IPS DF 6.9 (cell line): ENCODE data around the gene FGF11.

Experiments used
- DNase-seq: peaks from one replicate; pipeline ENCODE4 v3.0.0-alpha.2; 2013; ENCODE audit warnings: low read depth, low spot score
- H3K27ac ChIP-seq: one replicate; pipeline ENCODE4 v1.5.1; 2013; ENCODE audit warnings: low read length, control low read depth
- H3K27me3 ChIP-seq: 2 replicates; pipeline ENCODE4 v1.6.1; 2013; ENCODE audit warnings: mild to moderate bottlenecking, low read length; ENCODE audit not compliant: control insufficient read depth, insufficient read depth
- H3K36me3 ChIP-seq: 2 replicates; pipeline ENCODE4 v1.6.1; 2013; ENCODE audit warnings: low read length; ENCODE audit not compliant: control insufficient read depth, insufficient read depth
- H3K4me1 ChIP-seq: 2 replicates; pipeline ENCODE4 v1.6.1; 2013; ENCODE audit warnings: low read length; ENCODE audit not compliant: control insufficient read depth, insufficient read depth
- H3K4me3 ChIP-seq: 2 replicates; pipeline ENCODE4 v1.5.1; 2013; ENCODE audit warnings: mild to moderate bottlenecking, low read length
- H3K9me3 ChIP-seq: 2 replicates; pipeline ENCODE4 v1.6.1; 2013; ENCODE audit warnings: low read length, inconsistent platforms; ENCODE audit not compliant: control insufficient read depth, insufficient read depth
- WGBS: extraction: QIAGEN DNeasy Blood & Tissue Kit; methylation state at CpG from one replicate; pipeline ENCODE4 v1.1.7; 2013; ENCODE audit warnings: mixed read lengths, missing lambda C conversion rate; ENCODE audit not compliant: insufficient read length, insufficient coverage; 5-methylcytosine and 5-hydroxymethylcytosine counted together

FGF11 gene

DNA sequence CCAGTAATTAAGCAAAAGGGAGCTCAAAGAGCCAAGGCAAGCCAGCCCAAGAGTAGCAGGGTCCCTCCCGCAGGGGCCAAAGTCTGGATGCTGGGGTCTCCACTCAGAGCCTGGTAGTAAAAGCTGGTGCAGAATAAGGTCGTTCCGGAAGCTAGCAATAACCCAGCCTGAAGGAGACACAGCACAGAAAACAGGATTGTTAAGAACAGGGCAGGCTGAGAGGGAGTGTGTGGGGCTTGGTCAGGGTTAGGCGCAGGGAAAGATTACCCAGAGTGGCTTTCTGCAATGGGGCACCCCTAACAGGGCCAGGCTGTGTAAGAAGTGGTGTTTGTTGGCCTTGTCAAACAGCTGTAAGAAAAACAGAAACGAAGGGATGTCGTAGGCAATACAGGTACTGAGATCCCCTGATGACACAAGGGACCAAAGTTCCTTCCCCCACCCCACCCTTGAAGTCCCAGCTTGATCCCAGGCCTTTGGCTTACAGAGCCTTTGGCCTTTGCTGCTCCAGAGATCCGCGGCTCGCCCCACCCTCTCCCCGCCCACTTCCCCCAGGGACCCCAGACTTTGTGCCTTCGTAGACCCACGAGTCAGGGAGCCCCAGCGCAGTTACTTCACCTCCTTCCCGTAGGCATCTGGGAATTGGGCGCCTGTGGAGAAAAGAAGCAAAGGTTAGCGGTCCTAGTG is 36.1 kb upstream of the FGF11 start:
- H3K36me3 ChIP-seq, result no peaks in the 10 kb centered on the region; the same call in 1 of the 2 replicates
- WGBS, result no CpG with 5 or more reads among the region's 16 CpGs
- peak overlapping the region; percentile 99; the same call in 1 of the 2 replicates for H3K4me3 ChIP-seq
- no peaks in the 10 kb centered on the region for H3K27me3 ChIP-seq
- H3K9me3 ChIP-seq, result no peaks in the 10 kb centered on the region
- H3K4me1 ChIP-seq, result peaks cover 2% of the 10 kb centered on the region; the same call in 1 of the 2 replicates
- DNase-seq, result no peak
- no peak overlapping the region for H3K27ac ChIP-seq

- Histone ChIP-seq H3K36me3 (peaks cover 2% of the 10 kb centered on the region), H3K27me3 (no peaks in the 10 kb centered on the region), H3K4me1 (peaks cover 2% of the 10 kb centered on the region), H3K9me3 (no peaks in the 10 kb centered on the region), H3K27ac (no peak overlapping the region), H3K4me3 (peak overlapping the region; percentile 99)
- no CpG with 5 or more reads among the region's 13 CpGs for WGBS
- no peak for DNase-seq
Measured at GRCh38 chr17:7403727-7403976, 35.7 kb upstream of the FGF11 start.

DNA sequence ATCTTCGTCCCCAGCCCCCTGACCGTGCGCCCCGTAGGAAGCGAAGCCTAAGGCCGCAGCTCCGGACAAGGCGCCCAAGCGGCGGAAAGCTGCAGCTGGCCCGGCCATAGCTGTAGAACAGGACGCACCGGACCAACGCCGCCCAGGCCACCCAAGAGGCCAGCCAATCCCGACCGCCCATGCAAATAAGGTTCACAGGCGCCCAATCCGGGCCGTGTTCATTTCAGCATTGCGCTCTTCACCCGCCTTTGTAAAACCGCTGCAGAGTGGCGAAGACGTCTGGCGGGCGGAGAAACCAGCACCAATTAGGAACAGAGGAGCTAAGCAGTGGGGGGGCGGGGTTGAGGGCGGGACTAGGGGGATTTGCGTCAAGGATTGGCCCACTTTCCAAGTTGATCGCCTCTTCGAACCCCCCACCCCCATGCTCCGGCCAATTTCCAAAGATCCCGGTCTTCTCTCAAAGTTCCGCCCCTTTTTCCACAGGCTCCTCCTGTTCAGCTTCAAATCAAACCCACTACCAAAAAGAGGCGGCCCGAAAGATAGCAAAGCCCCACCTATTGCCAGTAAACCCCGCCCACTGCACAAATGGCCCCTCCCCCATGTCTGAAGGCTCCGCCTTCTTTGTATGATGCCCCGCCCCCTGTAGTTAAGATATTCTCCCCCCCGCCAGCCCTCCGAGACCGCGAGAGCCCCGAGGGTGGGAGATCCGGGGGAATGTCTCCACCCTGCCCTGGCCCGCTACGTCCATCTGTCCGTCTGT is 35.2 kb upstream of the FGF11 start, which contains the start of gene TMEM256:
Gene TMEM256 (minus strand): TSS at position 121 of the 760 bp plus-strand sequence. CDS start 13 bp downstream, at position 108.
- Histone ChIP-seq H3K4me3 (peak within 1 kb of the TSS; percentile 99), H3K9me3 (no peaks in the 10 kb centered on the region), H3K27ac (no peak within 1 kb of the TSS), H3K27me3 (no peaks in the 10 kb centered on the region), H3K4me1 (peaks cover 2% of the 10 kb centered on the region), H3K36me3 (peaks cover 7% of the 10 kb centered on the region)
- peak; percentile 98 for DNase-seq
- WGBS, result no CpG with 5 or more reads among the region's 49 CpGs

DNA sequence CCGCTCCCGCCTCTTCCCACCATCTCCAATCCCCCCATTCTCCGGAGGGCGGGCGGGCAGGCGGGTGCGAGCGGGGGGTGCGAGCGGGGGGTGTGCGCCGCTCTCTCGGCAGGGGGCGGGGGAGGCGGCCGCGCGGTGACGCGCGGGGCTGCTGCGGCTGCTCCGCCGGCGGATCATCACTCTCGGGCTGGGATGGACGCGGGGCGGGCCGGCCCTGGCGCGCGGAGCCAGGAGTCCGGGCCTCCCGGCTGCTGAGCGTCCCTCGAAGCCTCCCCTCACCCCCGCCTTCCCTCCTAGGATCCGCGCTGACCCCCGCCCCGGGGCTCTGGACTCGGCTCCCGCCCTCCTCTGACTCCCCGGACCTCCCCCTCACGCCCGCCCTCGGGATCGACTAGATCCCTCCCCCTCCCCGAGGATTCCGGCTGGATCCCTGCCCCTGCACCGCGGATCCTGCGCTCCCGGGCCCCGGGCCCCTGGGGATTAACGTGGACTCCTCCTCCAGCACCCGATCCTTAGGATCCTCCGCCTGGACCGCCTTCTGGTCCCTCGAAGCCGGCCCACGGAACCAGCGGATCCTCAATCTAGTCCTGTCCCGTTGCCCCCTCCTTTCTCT is 34.5 kb upstream of the FGF11 start:
- no peak overlapping the region for H3K27ac ChIP-seq
- WGBS, result no CpG with 5 or more reads among the region's 65 CpGs
- H3K9me3 ChIP-seq, result no peaks in the 10 kb centered on the region
- H3K4me3 ChIP-seq, result peak overlapping the region; percentile 72; the same call in 1 of the 2 replicates
- no peaks in the 10 kb centered on the region for H3K27me3 ChIP-seq
- no peak for DNase-seq
- H3K36me3 ChIP-seq, result peaks cover 12% of the 10 kb centered on the region
- peaks cover 2% of the 10 kb centered on the region for H3K4me1 ChIP-seq

GRCh38 chr17:7405350-7406234 is 33.7 kb upstream of the FGF11 start:
- Histone ChIP-seq H3K4me3 (peak overlapping the region; percentile 72), H3K4me1 (peaks cover 2% of the 10 kb centered on the region), H3K27ac (no peak overlapping the region), H3K36me3 (peaks cover 19% of the 10 kb centered on the region), H3K27me3 (no peaks in the 10 kb centered on the region), H3K9me3 (no peaks in the 10 kb centered on the region)
- no peak for DNase-seq
- WGBS, result no CpG with 5 or more reads among the region's 38 CpGs

- Histone ChIP-seq H3K4me1 (peaks cover 2% of the 10 kb centered on the region), H3K9me3 (no peaks in the 10 kb centered on the region), H3K36me3 (peaks cover 20% of the 10 kb centered on the region), H3K4me3 (peak overlapping the region; percentile 72; the same call in 1 of the 2 replicates), H3K27me3 (no peaks in the 10 kb centered on the region), H3K27ac (no peak overlapping the region)
- no peak for DNase-seq
- no CpG with 5 or more reads among the region's 12 CpGs for WGBS
Measured at GRCh38 chr17:7406235-7406825, 33.0 kb upstream of the FGF11 start.

GRCh38 chr17:7407082-7407481 is 32.2 kb upstream of the FGF11 start:
- Histone ChIP-seq H3K27me3 (no peaks in the 10 kb centered on the region), H3K27ac (no peak overlapping the region), H3K36me3 (peaks cover 20% of the 10 kb centered on the region), H3K4me1 (peaks cover 2% of the 10 kb centered on the region), H3K4me3 (no peak overlapping the region), H3K9me3 (no peaks in the 10 kb centered on the region)
- no CpG with 5 or more reads among the region's 13 CpGs for WGBS
- DNase-seq, result no peak

DNA sequence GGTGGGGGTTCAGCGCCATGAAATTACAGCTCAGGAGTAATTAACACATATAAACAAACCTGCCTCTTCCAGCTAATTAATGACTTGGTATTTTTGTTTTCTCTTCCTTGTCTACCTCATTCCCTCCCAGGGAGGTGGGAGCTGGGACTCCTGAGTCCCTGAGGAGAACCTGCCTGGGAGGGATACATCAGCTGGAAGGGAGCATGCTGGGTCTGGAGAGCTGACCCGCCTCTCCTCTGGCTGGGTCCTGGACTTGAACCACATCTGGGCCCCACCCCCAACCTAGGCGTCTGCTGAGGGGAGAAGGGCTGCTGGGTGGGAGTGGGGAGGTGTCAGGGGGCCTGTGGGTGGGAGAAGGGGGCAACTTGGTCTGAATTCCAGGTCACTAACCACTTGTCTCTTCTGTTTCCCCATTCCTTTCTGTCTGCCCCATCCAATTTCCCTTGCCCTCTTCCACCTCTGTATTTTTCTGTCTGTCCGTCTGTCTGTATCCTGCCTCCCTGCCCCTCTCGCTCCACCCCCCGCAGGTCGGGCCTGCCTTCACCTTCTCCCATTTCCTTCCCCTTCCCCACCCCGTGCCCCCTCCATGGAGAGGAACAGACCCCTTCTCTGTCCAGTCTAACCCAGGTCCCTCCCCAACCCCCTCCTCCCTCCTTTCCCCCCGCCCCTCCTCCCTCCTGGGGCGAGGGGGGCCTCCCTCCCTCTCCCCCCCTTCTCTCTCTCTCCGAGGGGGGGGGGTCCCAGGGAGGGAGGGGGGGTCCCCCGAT is 31.6 kb upstream of the FGF11 start, which contains the start of gene NLGN2:
Gene NLGN2 (plus strand): TSS at position 361 of the 767 bp plus-strand sequence. CDS start 411 bp downstream, outside the sequence.
- Histone ChIP-seq H3K36me3 (peaks cover 20% of the 10 kb centered on the region), H3K27me3 (no peaks in the 10 kb centered on the region), H3K27ac (no peak within 1 kb of the TSS), H3K4me1 (peaks cover 2% of the 10 kb centered on the region), H3K9me3 (no peaks in the 10 kb centered on the region), H3K4me3 (no peak within 1 kb of the TSS; the same call in 1 of the 2 replicates)
- WGBS, result no CpG with 5 or more reads among the region's 12 CpGs
- no peak for DNase-seq

DNA sequence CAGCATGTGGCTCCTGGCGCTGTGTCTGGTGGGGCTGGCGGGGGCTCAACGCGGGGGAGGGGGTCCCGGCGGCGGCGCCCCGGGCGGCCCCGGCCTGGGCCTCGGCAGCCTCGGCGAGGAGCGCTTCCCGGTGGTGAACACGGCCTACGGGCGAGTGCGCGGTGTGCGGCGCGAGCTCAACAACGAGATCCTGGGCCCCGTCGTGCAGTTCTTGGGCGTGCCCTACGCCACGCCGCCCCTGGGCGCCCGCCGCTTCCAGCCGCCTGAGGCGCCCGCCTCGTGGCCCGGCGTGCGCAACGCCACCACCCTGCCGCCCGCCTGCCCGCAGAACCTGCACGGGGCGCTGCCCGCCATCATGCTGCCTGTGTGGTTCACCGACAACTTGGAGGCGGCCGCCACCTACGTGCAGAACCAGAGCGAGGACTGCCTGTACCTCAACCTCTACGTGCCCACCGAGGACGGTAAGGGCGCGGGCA is 31.0 kb upstream of the FGF11 start:
- H3K4me3 ChIP-seq, result no peak overlapping the region; the same call in 1 of the 2 replicates
- peaks cover 20% of the 10 kb centered on the region for H3K36me3 ChIP-seq
- H3K27me3 ChIP-seq, result no peaks in the 10 kb centered on the region
- no peak for DNase-seq
- H3K4me1 ChIP-seq, result peaks cover 2% of the 10 kb centered on the region
- no peak overlapping the region for H3K27ac ChIP-seq
- H3K9me3 ChIP-seq, result no peaks in the 10 kb centered on the region
- no CpG with 5 or more reads among the region's 58 CpGs for WGBS
